A549 (cell line): Measurements from ENCODE around the gene EIF4E2. TPM values are rescaled to one million over a fixed set of nuclear protein-coding genes. Genes with fewer than 3 reads are reported as not detected.

Experiments used
- ATAC-seq, 2 experiments: fragments of 200-7000 bp in 1 of 2; fragments of >200 bp in 1 of 2; cut with Nextera tagmentation in 1 of 2; cut with Tn5 transposase in 1 of 2; 3 replicates each; pipeline versions ENCODE4 v1.8.0 to v1.9.1; 2018 to 2020; ENCODE audit warnings: mild to moderate bottlenecking in 1 of 2, moderate library complexity in 1 of 2
- CTCF ChIA-PET: fragments of 300-600 bp; sonication (Branson Sonifier 250); formaldehyde crosslinking; extraction: SDS; loops from one replicate; lab custom pipeline; 2021; ENCODE audit warnings: antibody characterized with exemption, inconsistent platforms; lab: Yijun Ruan, JAX
- POLR2A ChIA-PET: fragments of 350-600 bp; formaldehyde crosslinking; extraction: SDS; loops from one replicate; lab custom pipeline; 2021; ENCODE audit warnings: antibody characterized with exemption, inconsistent platforms; lab: Yijun Ruan, JAX
- DNase-seq, 2 experiments: peaks; one replicate each; pipeline versions ENCODE4 v3.0.0 to v3.0.0-alpha.2; 2011 to 2016; ENCODE audit warnings: low read depth in 1 of 2, low spot score in 1 of 2
- FAIRE-seq: peaks from 2 replicates; lab custom pipeline; 2011; peaks lifted over from hg19 to GRCh38; lab: Jason Lieb, UNC
- H3K27ac ChIP-seq, 2 experiments: fragments of >200 bp; sonication (Bioruptor Twin); formaldehyde crosslinking; 3 replicates each; pipeline ENCODE4 v1.5.1; 2016 to 2017
- H3K4me1 ChIP-seq: fragments of >200 bp; sonication (Bioruptor Twin); formaldehyde crosslinking; 3 replicates; pipeline ENCODE4 v1.6.1; 2016
- H3K4me2 ChIP-seq: fragments of >200 bp; sonication (Bioruptor Twin); formaldehyde crosslinking; 3 replicates; pipeline ENCODE4 v1.6.1; 2016
- H3K4me3 ChIP-seq: fragments of >200 bp; sonication (Bioruptor Twin); formaldehyde crosslinking; 3 replicates; pipeline ENCODE4 v1.5.1; 2016
- H3K9me3 ChIP-seq: fragments of >200 bp; sonication (Bioruptor Twin); formaldehyde crosslinking; 3 replicates; pipeline ENCODE4 v1.6.1; 2016
- CHD2 ChIP-seq: fragments of 150-350 bp; IDR thresholded peaks from 2 replicates; pipeline ENCODE4 v1.6.1; 2014; ENCODE audit warnings: low read length; ENCODE audit not compliant: partially characterized antibody
- CHD4 ChIP-seq: fragments of 200-600 bp; sonication (generic); IDR thresholded peaks from 2 replicates; pipeline ENCODE4 v1.6.1; 2016; ENCODE audit warnings: antibody characterized with exemption, mild to moderate bottlenecking, borderline replicate concordance
- EHMT2 ChIP-seq: fragments of 200-600 bp; sonication (generic); IDR thresholded peaks from 2 replicates; pipeline ENCODE4 v1.6.1; 2016; ENCODE audit warnings: antibody characterized with exemption, low read depth, mild to moderate bottlenecking, moderate library complexity
- EP300 ChIP-seq, 2 experiments: fragments of >200 bp; sonication (Bioruptor Twin); formaldehyde crosslinking; IDR thresholded peaks; 2 replicates in 1 of 2; 3 replicates in 1 of 2; pipeline ENCODE4 v1.6.1; 2016 to 2017
- FOSB ChIP-seq: fragments of 250-450 bp; sonication (Bioruptor Pico); IDR thresholded peaks from 2 replicates; pipeline ENCODE4 v1.5.0; 2020; ENCODE audit warnings: mild to moderate bottlenecking, moderate library complexity
- FOXS1 ChIP-seq: fragments of 250-450 bp; sonication (Bioruptor Pico); IDR thresholded peaks from 2 replicates; pipeline ENCODE4 v1.5.0; 2020; ENCODE audit warnings: mild to moderate bottlenecking, moderate library complexity
- GATA3 ChIP-seq: IDR thresholded peaks from 2 replicates; pipeline ENCODE4 v1.6.1; 2012; ENCODE audit warnings: borderline replicate concordance
- HDAC2 ChIP-seq: fragments of 200-600 bp; sonication (generic); IDR thresholded peaks from 2 replicates; pipeline ENCODE4 v1.6.1; 2016
- HEYL ChIP-seq: fragments of 250-450 bp; sonication (Bioruptor Pico); IDR thresholded peaks from 2 replicates; pipeline ENCODE4 v1.8.0; 2021; ENCODE audit warnings: mild to moderate bottlenecking, moderate library complexity
- HOXB5 ChIP-seq: fragments of 250-450 bp; sonication (Bioruptor Pico); IDR thresholded peaks from 2 replicates; pipeline ENCODE4 v1.5.0; 2020; ENCODE audit warnings: mild to moderate bottlenecking, moderate library complexity
- JUNB ChIP-seq: fragments of >200 bp; sonication (Bioruptor Twin); formaldehyde crosslinking; IDR thresholded peaks from 2 replicates; pipeline ENCODE4 v1.6.1; 2016
- KDM1A ChIP-seq: fragments of 200-600 bp; sonication (generic); IDR thresholded peaks from 2 replicates; pipeline ENCODE4 v1.6.1; 2016; ENCODE audit warnings: low read depth, mild to moderate bottlenecking
- KDM5A ChIP-seq: fragments of 200-600 bp; sonication (generic); IDR thresholded peaks from 2 replicates; pipeline ENCODE4 v1.6.1; 2016; ENCODE audit warnings: antibody characterized with exemption, mild to moderate bottlenecking
- MAFK ChIP-seq: fragments of 450-650 bp; IDR thresholded peaks from 2 replicates; pipeline ENCODE4 v1.6.1; 2014; ENCODE audit not compliant: partially characterized antibody
- MAZ ChIP-seq: fragments of 150-350 bp; IDR thresholded peaks from 2 replicates; pipeline ENCODE4 v1.6.1; 2014; ENCODE audit warnings: antibody characterized with exemption, low read depth, low read length, borderline replicate concordance
- NPAS2 ChIP-seq: fragments of 250-450 bp; sonication (Bioruptor Pico); IDR thresholded peaks from 2 replicates; pipeline ENCODE4 v1.8.0; 2022; ENCODE audit warnings: mild to moderate bottlenecking, moderate library complexity, borderline replicate concordance
- PHF8 ChIP-seq: fragments of 200-600 bp; sonication (generic); IDR thresholded peaks from 2 replicates; pipeline ENCODE4 v1.6.1; 2016; ENCODE audit warnings: low read depth, mild to moderate bottlenecking, antibody characterized with exemption, moderate library complexity, borderline replicate concordance
- RNF2 ChIP-seq: fragments of 200-600 bp; sonication (generic); IDR thresholded peaks from 2 replicates; pipeline ENCODE4 v1.6.1; 2016; ENCODE audit warnings: low read depth, mild to moderate bottlenecking, antibody characterized with exemption, moderate library complexity, borderline replicate concordance
- TFCP2L1 ChIP-seq: fragments of 250-450 bp; sonication (Bioruptor Pico); IDR thresholded peaks from 2 replicates; pipeline ENCODE4 v1.5.0; 2021; ENCODE audit warnings: mild to moderate bottlenecking
- TP53 ChIP-seq: fragments of 250-450 bp; sonication (Bioruptor Pico); IDR thresholded peaks from 2 replicates; pipeline ENCODE4 v1.5.0; 2021; ENCODE audit warnings: mild to moderate bottlenecking, moderate library complexity
- WGBS: methylation state at CpG from one replicate; pipeline ENCODE4 v1.1.6; 2017; ENCODE audit errors: missing lambda C conversion rate; 5-methylcytosine and 5-hydroxymethylcytosine counted together
- polyA plus RNA-seq, 4 experiments: library from polyadenylated mRNA; depleted of rRNA in 3 of 4; stranded (reverse); fragments of >200 nt; fragmentation: RNase III in 1 of 4; extraction: RNeasy Plus Mini Kit Qiagen cat#74134 plus additional on column Dnase treatment in 1 of 4; gene quantifications; 2 replicates in 3 of 4; 3 replicates in 1 of 4; pipeline ENCODE4 v1.2.3, GENCODE V29; 2011 to 2017
- TF ChIP-seq, protein P1 (sequence below): fragments of 150-350 bp; IDR thresholded peaks from 2 replicates; pipeline ENCODE4 v1.6.1; 2014; ENCODE audit warnings: low read depth, mild to moderate bottlenecking, low read length
- TF ChIP-seq, protein P2 (sequence below): fragments of >200 bp; sonication (Bioruptor Twin); formaldehyde crosslinking; IDR thresholded peaks from 3 replicates; pipeline ENCODE4 v1.5.1; 2016
- TF ChIP-seq, protein P3 (sequence below): fragments of >200 bp; sonication (Bioruptor Twin); formaldehyde crosslinking; IDR thresholded peaks from 3 replicates; pipeline ENCODE4 v1.6.1; 2016

Gene EIF4E2
- polyA plus RNA-seq, 2 of the 4 experiments (the other 2 are of a cell fraction) = 49.1 to 177 TPM

DNA sequence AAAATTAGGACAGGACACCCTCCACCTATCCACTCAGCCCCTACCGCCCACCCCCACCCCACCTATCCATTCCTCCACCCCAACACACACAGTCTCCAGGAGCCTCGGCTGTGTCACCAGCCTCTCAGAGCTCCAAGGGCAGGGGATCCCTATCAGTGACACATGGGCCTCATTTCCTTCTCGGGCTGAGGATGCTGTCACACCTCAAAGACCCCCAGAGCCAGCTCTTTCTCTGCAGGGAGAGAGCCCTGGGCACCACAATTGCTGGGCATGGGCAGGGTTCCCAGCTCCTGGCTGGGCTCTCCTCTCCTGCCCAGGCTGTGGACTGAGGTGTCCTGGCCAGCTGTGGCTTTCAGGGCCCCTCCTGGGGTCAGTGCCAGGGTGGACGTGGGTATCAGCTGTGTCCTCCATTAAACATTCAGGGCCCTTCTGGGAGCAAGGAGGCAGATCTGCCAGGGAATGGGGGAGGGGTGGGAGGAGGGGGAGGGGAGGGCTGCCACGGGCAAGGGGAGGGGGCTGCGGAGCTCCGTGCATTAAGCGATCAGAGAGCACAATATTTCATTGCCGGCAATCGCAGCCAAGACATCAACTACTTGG is 48.6 kb upstream of the EIF4E2 start (continued):
- TF ChIP-seq, protein P1, sequence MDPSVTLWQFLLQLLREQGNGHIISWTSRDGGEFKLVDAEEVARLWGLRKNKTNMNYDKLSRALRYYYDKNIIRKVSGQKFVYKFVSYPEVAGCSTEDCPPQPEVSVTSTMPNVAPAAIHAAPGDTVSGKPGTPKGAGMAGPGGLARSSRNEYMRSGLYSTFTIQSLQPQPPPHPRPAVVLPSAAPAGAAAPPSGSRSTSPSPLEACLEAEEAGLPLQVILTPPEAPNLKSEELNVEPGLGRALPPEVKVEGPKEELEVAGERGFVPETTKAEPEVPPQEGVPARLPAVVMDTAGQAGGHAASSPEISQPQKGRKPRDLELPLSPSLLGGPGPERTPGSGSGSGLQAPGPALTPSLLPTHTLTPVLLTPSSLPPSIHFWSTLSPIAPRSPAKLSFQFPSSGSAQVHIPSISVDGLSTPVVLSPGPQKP = no peak

DNA sequence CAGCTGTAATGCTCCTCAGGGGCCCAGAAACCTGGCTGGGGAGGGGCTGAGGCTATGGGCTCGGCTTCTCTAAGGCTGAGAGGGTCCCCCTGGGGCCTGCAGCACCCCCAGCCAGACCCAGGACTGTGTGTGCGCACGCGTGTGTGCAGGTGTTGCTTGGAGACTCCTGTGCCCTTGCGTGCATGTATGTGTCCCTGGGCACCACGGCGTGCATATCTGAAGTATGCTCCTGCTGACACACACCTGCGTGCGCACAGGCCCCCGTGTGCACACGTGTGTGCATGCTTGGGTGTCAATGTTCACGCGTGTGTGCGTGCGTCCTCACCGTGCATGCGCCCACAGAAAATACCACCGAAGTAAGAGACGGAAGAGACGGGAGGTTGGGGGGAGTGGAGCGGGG is 48.0 kb upstream of the EIF4E2 start:
- POLR2A ChIA-PET = no interaction called here
- ATAC-seq = no peak
- FAIRE-seq = no peak
- H3K27ac ChIP-seq = peak overlapping the region; percentile 58 to 85; a peak in 5 of 6 replicates
- CTCF ChIA-PET = interaction anchor here (1.1 to 1.5 kb wide), 2 partner anchors 21 to 34 kb away, joined by 3 to 4 read pairs; no protein-coding TSS in a partner anchor
- no peak for DNase-seq
- peak overlapping the region; percentile 43; the same call in 2 of the 3 replicates for H3K4me3 ChIP-seq
- peaks cover 24% of the 10 kb centered on the region for H3K4me1 ChIP-seq
- 93% methylated on average over 15 of the region's 21 CpGs for WGBS
- H3K9me3 ChIP-seq = no peaks in the 10 kb centered on the region
- no peak for TF ChIP-seq KDM1A
- no peak for TF ChIP-seq KDM5A
- TF ChIP-seq, protein P2, sequence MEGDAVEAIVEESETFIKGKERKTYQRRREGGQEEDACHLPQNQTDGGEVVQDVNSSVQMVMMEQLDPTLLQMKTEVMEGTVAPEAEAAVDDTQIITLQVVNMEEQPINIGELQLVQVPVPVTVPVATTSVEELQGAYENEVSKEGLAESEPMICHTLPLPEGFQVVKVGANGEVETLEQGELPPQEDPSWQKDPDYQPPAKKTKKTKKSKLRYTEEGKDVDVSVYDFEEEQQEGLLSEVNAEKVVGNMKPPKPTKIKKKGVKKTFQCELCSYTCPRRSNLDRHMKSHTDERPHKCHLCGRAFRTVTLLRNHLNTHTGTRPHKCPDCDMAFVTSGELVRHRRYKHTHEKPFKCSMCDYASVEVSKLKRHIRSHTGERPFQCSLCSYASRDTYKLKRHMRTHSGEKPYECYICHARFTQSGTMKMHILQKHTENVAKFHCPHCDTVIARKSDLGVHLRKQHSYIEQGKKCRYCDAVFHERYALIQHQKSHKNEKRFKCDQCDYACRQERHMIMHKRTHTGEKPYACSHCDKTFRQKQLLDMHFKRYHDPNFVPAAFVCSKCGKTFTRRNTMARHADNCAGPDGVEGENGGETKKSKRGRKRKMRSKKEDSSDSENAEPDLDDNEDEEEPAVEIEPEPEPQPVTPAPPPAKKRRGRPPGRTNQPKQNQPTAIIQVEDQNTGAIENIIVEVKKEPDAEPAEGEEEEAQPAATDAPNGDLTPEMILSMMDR = no peak
- TF ChIP-seq NPAS2 (CRISPR knock-in tag) = no peak
- no peak for TF ChIP-seq HDAC2
- TF ChIP-seq MAZ = no peak
- TF ChIP-seq FOSB (CRISPR knock-in tag) = no peak
- no peak for TF ChIP-seq RNF2
- TF ChIP-seq GATA3 = no peak
- TF ChIP-seq CHD2 = no peak
- no peak for TF ChIP-seq HOXB5 (CRISPR knock-in tag)
- TF ChIP-seq CHD4 = no peak
- TF ChIP-seq HEYL (CRISPR knock-in tag) = no peak
- peak overlapping the region; percentile 97 for H3K4me2 ChIP-seq

DNA sequence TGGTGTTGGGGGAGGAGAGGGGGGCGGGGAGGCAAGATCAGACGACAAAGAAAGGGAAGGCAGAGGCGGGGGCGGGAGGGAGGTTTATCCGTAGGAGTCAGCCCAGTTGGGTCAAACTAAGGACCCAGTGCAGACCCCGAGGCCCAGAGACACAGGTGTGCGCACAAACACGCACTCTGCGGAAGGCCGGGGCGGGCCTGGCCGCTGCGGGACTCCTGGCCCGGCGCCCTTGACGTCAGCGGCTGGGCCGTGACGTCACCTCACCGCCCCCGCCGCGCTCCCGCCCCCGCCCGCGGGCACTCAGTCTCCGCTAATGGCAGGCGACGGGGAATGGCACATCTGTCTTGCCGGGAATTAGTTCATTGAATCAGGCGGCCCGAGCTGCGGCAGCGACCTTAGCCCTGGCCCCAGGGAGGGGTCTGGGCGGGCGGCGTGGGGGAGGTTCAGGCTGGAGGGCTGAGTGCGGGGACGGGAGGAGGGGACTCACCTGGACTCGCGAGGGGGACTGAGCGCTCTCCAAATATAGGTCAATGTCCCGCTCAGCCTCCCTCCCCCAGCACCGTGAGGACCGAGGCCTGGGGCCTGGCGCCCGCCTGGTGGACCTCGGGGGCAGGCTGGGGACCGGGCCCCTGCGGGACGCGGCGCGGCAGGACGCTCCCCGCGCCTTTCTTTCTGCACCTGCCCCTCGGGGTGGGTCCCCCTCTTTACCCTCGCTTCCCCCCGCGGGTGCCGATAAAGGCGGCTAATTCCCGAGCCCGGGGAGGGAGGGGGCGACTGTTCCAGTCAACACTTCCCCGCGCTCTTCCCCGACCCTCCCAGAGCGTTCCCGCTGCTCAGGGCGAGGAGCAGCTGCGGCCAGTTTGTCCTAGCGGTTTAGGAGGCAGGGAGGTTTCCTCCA is 47.3 kb upstream of the EIF4E2 start:
- Histone ChIP-seq H3K4me2 (peak overlapping the region; percentile 97), H3K4me3 (peak overlapping the region; percentile 43), H3K4me1 (peaks cover 24% of the 10 kb centered on the region), H3K9me3 (no peaks in the 10 kb centered on the region), H3K27ac (peak overlapping the region; percentile 58 to 85)
- ChIA-PET CTCF (interaction anchor here (0.7 to 1.4 kb wide), 2 partner anchors 56 to 84 kb away, joined by 3 to 5 read pairs; no protein-coding TSS in a partner anchor), POLR2A (no interaction called here)
- ATAC-seq = peak in 1 of 2 experiments; percentile 41; a peak in 3 of 6 replicates
- 77% methylated on average over 39 of the region's 75 CpGs for WGBS
- peak; percentile 28 to 46 for DNase-seq
- FAIRE-seq = no peak
- TF ChIP-seq, protein P2 = no peak
- no peak for TF ChIP-seq TP53
- TF ChIP-seq, protein P3, sequence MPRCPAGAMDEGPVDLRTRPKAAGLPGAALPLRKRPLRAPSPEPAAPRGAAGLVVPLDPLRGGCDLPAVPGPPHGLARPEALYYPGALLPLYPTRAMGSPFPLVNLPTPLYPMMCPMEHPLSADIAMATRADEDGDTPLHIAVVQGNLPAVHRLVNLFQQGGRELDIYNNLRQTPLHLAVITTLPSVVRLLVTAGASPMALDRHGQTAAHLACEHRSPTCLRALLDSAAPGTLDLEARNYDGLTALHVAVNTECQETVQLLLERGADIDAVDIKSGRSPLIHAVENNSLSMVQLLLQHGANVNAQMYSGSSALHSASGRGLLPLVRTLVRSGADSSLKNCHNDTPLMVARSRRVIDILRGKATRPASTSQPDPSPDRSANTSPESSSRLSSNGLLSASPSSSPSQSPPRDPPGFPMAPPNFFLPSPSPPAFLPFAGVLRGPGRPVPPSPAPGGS = no peak
- no peak for TF ChIP-seq FOXS1 (CRISPR knock-in tag)
- TF ChIP-seq PHF8 = no peak
- no peak for TF ChIP-seq EHMT2
- TF ChIP-seq TFCP2L1 (CRISPR knock-in tag) = no peak
- TF ChIP-seq MAFK = no peak
- TF ChIP-seq JUNB = no peak
- no peak for TF ChIP-seq EP300 (IDR thresholded peaks at IDR 0.05)
